Thoracic aorta (tissue), 2 donors: ENCODE measurements around the gene MYO5B. TPM values are rescaled to one million over a fixed set of nuclear protein-coding genes. Genes with fewer than 3 reads are reported as not detected.
"Not testable (repeated sequence)": the region's sequence is repeated elsewhere in the genome, so short reads cannot be mapped to it uniquely, and the experiment has no call there.

ENCODE experiments used
- ATAC-seq: fragments of 150-250 bp; one replicate; pipeline ENCODE4 v1.8.0; 2017; ENCODE audit warnings: low read depth; ENCODE audit not compliant: insufficient number of reproducible peaks, low FRiP score
- DNase-seq: peaks from one replicate; pipeline ENCODE4 v3.0.0-alpha.2; 2020; ENCODE audit warnings: low spot score
- H3K27ac ChIP-seq, 2 donors: fragments of 200-600 bp; sonication (generic); 1 replicate in 1 of 2; 2 replicates in 1 of 2; pipeline ENCODE4 v1.5.1; 2016; ENCODE audit warnings: mild to moderate bottlenecking in 2 of 2, moderate library complexity in 2 of 2
- H3K27me3 ChIP-seq: fragments of 200-600 bp; sonication (generic); replicated peaks from 2 replicates; pipeline ENCODE4 v1.6.0; 2016; ENCODE audit warnings: mild to moderate bottlenecking; ENCODE audit not compliant: insufficient read depth
- H3K36me3 ChIP-seq: fragments of 200-600 bp; sonication (generic); one replicate; pipeline ENCODE4 v1.5.1; 2016
- H3K4me1 ChIP-seq, 2 donors: fragments of 200-600 bp; sonication (generic); 1 replicate in 1 of 2; 2 replicates in 1 of 2; pipeline versions ENCODE4 v1.5.1 to v1.6.0; 2016; ENCODE audit warnings: low read depth in 2 of 2, mild to moderate bottlenecking in 1 of 2; ENCODE audit not compliant: control insufficient read depth in 1 of 2
- H3K4me3 ChIP-seq: fragments of 200-600 bp; sonication (generic); 2 replicates; pipeline ENCODE4 v1.5.1; 2016; ENCODE audit warnings: mild to moderate bottlenecking
- H3K9me3 ChIP-seq: fragments of 200-600 bp; sonication (generic); 2 replicates; pipeline ENCODE4 v1.5.1; 2016
- CTCF ChIP-seq: fragments of 200-600 bp; sonication (generic); IDR thresholded peaks from one replicate; pipeline ENCODE4 v1.5.1; 2019; ENCODE audit warnings: antibody characterized with exemption
- total RNA-seq, 2 donors: library from RNA; depleted of rRNA; stranded (reverse); fragments of >200 nt; gene quantifications; one replicate each; pipeline versions ENCODE4 v1.1.0 to v1.2.3, GENCODE V29; 2016

MYO5B gene
- total RNA-seq, 2 donors from 2014 or later = 8.3 to 13.5 TPM

- Histone ChIP-seq H3K9me3 (peaks cover 10% of the 10 kb centered on the region), H3K36me3 (no peaks in the 10 kb centered on the region), H3K4me1 (peaks cover 8 to 25% of the 10 kb centered on the region in 2 donors), H3K27me3 (no peaks in the 10 kb centered on the region), H3K27ac (peak overlapping the region; percentile 90 to 97), H3K4me3 (peak overlapping the region; percentile 89)
- no peak for DNase-seq
- no peak for TF ChIP-seq CTCF
- no peak for ATAC-seq
Measured at GRCh38 chr18:49812286-49813068, 382.5 kb downstream of the MYO5B start.

GRCh38 chr18:49811151-49811938 lies 383.6 kb downstream of the MYO5B start:
- ATAC-seq = no peak
- Histone ChIP-seq H3K36me3 (no peaks in the 10 kb centered on the region), H3K9me3 (peaks cover 10% of the 10 kb centered on the region), H3K27me3 (no peaks in the 10 kb centered on the region), H3K27ac (no peak overlapping the region), H3K4me3 (no peak overlapping the region), H3K4me1 (peaks cover 8 to 25% of the 10 kb centered on the region in 2 donors)
- no peak for TF ChIP-seq CTCF
- DNase-seq = no peak

- DNase-seq, H3K27me3 ChIP-seq, ATAC-seq, H3K9me3 ChIP-seq, H3K36me3 ChIP-seq, H3K27ac ChIP-seq, H3K4me3 ChIP-seq: not testable (repeated sequence)
- peaks cover 8 to 20% of the 10 kb centered on the region in 2 donors for H3K4me1 ChIP-seq
Measured at GRCh38 chr18:49808553-49809191, 386.3 kb downstream of the MYO5B start.

GRCh38 chr18:49804096-49804495 lies 390.9 kb downstream of the MYO5B start:
- no peak for TF ChIP-seq CTCF
- Histone ChIP-seq H3K4me1 (no peaks in the 10 kb centered on the region), H3K27me3 (no peaks in the 10 kb centered on the region), H3K36me3 (no peaks in the 10 kb centered on the region), H3K9me3 (peaks cover 6% of the 10 kb centered on the region), H3K27ac (no peak overlapping the region), H3K4me3 (no peak overlapping the region)
- ATAC-seq (no peak), DNase-seq (no peak)

GRCh38 chr18:49802623-49803022 lies 392.3 kb downstream of the MYO5B start:
- DNase-seq (no peak), ATAC-seq (no peak)
- H3K36me3 ChIP-seq = no peaks in the 10 kb centered on the region
- H3K9me3 ChIP-seq = no peaks in the 10 kb centered on the region
- H3K27me3 ChIP-seq = no peaks in the 10 kb centered on the region
- no peak for TF ChIP-seq CTCF
- H3K4me1 ChIP-seq = no peaks in the 10 kb centered on the region
- H3K4me3 ChIP-seq = no peak overlapping the region
- H3K27ac ChIP-seq = no peak overlapping the region

- H3K4me1 ChIP-seq, DNase-seq, H3K9me3 ChIP-seq, H3K27me3 ChIP-seq, H3K27ac ChIP-seq, H3K4me3 ChIP-seq, ATAC-seq, H3K36me3 ChIP-seq: not testable (repeated sequence)
Measured at GRCh38 chr18:49800491-49800890, 394.5 kb downstream of the MYO5B start.

- not testable (repeated sequence) for H3K4me3 ChIP-seq, H3K27me3 ChIP-seq, H3K9me3 ChIP-seq, DNase-seq, H3K36me3 ChIP-seq, H3K27ac ChIP-seq, H3K4me1 ChIP-seq, ATAC-seq
Measured at GRCh38 chr18:49799806-49800205, 395.1 kb downstream of the MYO5B start.
